GM12878 (cell line): ENCODE results near the gene DDX5. TPM values are rescaled to one million over a fixed set of nuclear protein-coding genes. Genes with fewer than 3 reads are reported as not detected.

Experiments
- ATAC-seq: fragments of 200-7000 bp; cut with Tn5 transposase; 3 replicates; pipeline ENCODE4 v1.9.1; 2020; ENCODE audit warnings: mild to moderate bottlenecking, moderate library complexity
- BruUV-seq: library from RNA; stranded (reverse); fragments of 400-500 nt; replicated peaks from 2 replicates; lab custom pipeline; 2021; lab: Mats Ljungman, UMichigan
- CTCF ChIA-PET: fragments of 300-600 bp; sonication (Branson Sonifier 250); formaldehyde crosslinking; extraction: SDS; loops from one replicate; lab custom pipeline; 2021; ENCODE audit warnings: inconsistent platforms; lab: Yijun Ruan, JAX
- POLR2A ChIA-PET: fragments of 350-600 bp; formaldehyde crosslinking; extraction: SDS; loops from one replicate; lab custom pipeline; 2021; ENCODE audit warnings: inconsistent platforms; lab: Charles Lee
- RAD21 ChIA-PET: fragments of 300-600 bp; sonication (Branson Sonifier 250); formaldehyde crosslinking; loops from one replicate; lab custom pipeline; 2023; ENCODE audit warnings: antibody characterized with exemption; ENCODE audit not compliant: unreplicated experiment; lab: Charles Lee
- SMC1A ChIA-PET: fragments of 300-600 bp; sonication (Branson Sonifier 250); formaldehyde crosslinking; loops from one replicate; lab custom pipeline; 2023; ENCODE audit not compliant: unreplicated experiment, uncharacterized antibody; lab: Charles Lee
- DNase-seq: peaks from one replicate; pipeline ENCODE4 v3.0.0-alpha.2; 2011; ENCODE audit warnings: low read depth, low spot score
- FAIRE-seq: peaks from 3 replicates; lab custom pipeline; 2011; peaks lifted over from hg19 to GRCh38; lab: Jason Lieb, UNC
- H2AFZ ChIP-seq: 2 replicates; pipeline ENCODE4 v1.6.0; 2011; ENCODE audit warnings: low read depth, low read length, control low read depth; ENCODE audit not compliant: control insufficient read depth
- H3K27ac ChIP-seq: 2 replicates; pipeline ENCODE4 v1.5.1; 2011; ENCODE audit warnings: control low read depth; ENCODE audit not compliant: control insufficient read depth, insufficient read depth
- H3K27me3 ChIP-seq, 2 experiments: replicated peaks in 1 of 2; 2 replicates each; pipeline versions ENCODE4 v1.6.0 to v1.6.1; 2011; ENCODE audit warnings: low read length in 1 of 2; ENCODE audit not compliant: control insufficient read depth in 2 of 2, insufficient read depth in 2 of 2
- H3K36me3 ChIP-seq, 2 experiments: 2 replicates each; pipeline ENCODE4 v1.5.1; 2011; ENCODE audit warnings: low read length in 1 of 2; ENCODE audit not compliant: control insufficient read depth in 2 of 2, insufficient read depth in 2 of 2
- H3K4me1 ChIP-seq: 2 replicates; pipeline ENCODE4 v1.6.1; 2011; ENCODE audit warnings: mild to moderate bottlenecking, low read length, moderate library complexity, mixed read lengths; ENCODE audit not compliant: control insufficient read depth, insufficient read depth
- H3K4me2 ChIP-seq: 2 replicates; pipeline ENCODE4 v1.6.0; 2011; ENCODE audit warnings: control low read depth; ENCODE audit not compliant: control insufficient read depth, insufficient read depth
- H3K4me3 ChIP-seq: fragments of 200-600 bp; sonication (generic); 2 replicates; pipeline ENCODE4 v1.5.1; 2016
- H3K79me2 ChIP-seq: 2 replicates; pipeline ENCODE4 v1.6.0; 2011; ENCODE audit warnings: low read length; ENCODE audit not compliant: control insufficient read depth, insufficient read depth
- H3K9ac ChIP-seq: 2 replicates; pipeline ENCODE4 v1.8.0; 2011; ENCODE audit warnings: low read length, control low read depth, mixed read lengths; ENCODE audit not compliant: control insufficient read depth, insufficient read depth
- H3K9me3 ChIP-seq: replicated peaks from 3 replicates; pipeline ENCODE4 v1.5.1; 2011; ENCODE audit warnings: mild to moderate bottlenecking, low read length; ENCODE audit not compliant: control insufficient read depth, insufficient read depth
- H4K20me1 ChIP-seq: 2 replicates; pipeline ENCODE4 v1.6.0; 2011; ENCODE audit not compliant: control insufficient read depth, insufficient read depth
- POLR2AphosphoS5 ChIP-seq: IDR thresholded peaks from 2 replicates; pipeline ENCODE4 v1.6.1; 2011; ENCODE audit warnings: mild to moderate bottlenecking, low read length, inconsistent platforms
- SMAD5 ChIP-seq: IDR thresholded peaks from 2 replicates; pipeline ENCODE4 v1.6.1; 2016; ENCODE audit warnings: antibody characterized with exemption, low read depth
- WGBS: methylation state at CpG from one replicate; pipeline ENCODE4 v1.1.6; 2016; ENCODE audit warnings: low lambda C conversion rate; ENCODE audit not compliant: insufficient replicate concordance, insufficient coverage; ENCODE audit errors: missing lambda C conversion rate; 5-methylcytosine and 5-hydroxymethylcytosine counted together
- in situ Hi-C: fragments of 300-500 bp; cut with MboI; formaldehyde crosslinking; loops from 9 replicates; pipeline ENCODE4 v1.14.3; 2018; ENCODE audit warnings: mixed read lengths
- intact Hi-C: fragments of 100-400 bp; cut with micrococcal nuclease; formaldehyde crosslinking; loops from one replicate; pipeline ENCODE4 v1.14.2; 2022; ENCODE audit not compliant: unreplicated experiment
- polyA plus RNA-seq, 11 experiments: library from polyadenylated mRNA; depleted of rRNA in 4 of 11; unstranded in 6 of 11; stranded (reverse) in 5 of 11; fragments of >200 nt; fragmentation: Nextera tagmentation in 4 of 11; fragmentation: Illumina TruSeq in 1 of 11; extraction: Ambion mirVana in 4 of 11; extraction: Trizol in 1 of 11; gene quantifications; 1 replicate in 1 of 11; 2 replicates in 10 of 11; pipeline versions ENCODE4 v1.2.1 to v1.2.3, GENCODE V29; 2011 to 2016; ENCODE audit warnings: inconsistent platforms in 2 of 11, missing spikeins in 2 of 11, low read depth in 1 of 11
- total RNA-seq, 4 experiments: library from RNA; depleted of rRNA in 3 of 4; stranded (reverse); fragments of >200 nt in 3 of 4; fragmentation: Illumina TruSeq in 1 of 4; extraction: Trizol in 1 of 4; gene quantifications; 2 replicates each; pipeline versions ENCODE4 v1.2.1 to v1.2.3, GENCODE V29; 2013 to 2021
- TF ChIP-seq, protein P1 (sequence below): fragments of 450-650 bp; IDR thresholded peaks from 2 replicates; pipeline ENCODE4 v1.6.1; 2017; ENCODE audit warnings: antibody characterized with exemption, mild to moderate bottlenecking, moderate library complexity
- TF ChIP-seq, protein P2 (sequence below): fragments of 450-650 bp; IDR thresholded peaks from 2 replicates; pipeline ENCODE4 v1.6.1; 2017; ENCODE audit warnings: mild to moderate bottlenecking, moderate library complexity
- TF ChIP-seq, protein P3 (sequence below): IDR thresholded peaks from 2 replicates; pipeline ENCODE4 v1.6.1; 2012; ENCODE audit warnings: low read length, inconsistent platforms

The DDX5 gene
- total and polyA plus RNA-seq, 10 of the 15 experiments (the other 5 are each of a cell fraction or from before 2014, with no cell fraction given): 257 to 1,423 (median 719) TPM

DNA sequence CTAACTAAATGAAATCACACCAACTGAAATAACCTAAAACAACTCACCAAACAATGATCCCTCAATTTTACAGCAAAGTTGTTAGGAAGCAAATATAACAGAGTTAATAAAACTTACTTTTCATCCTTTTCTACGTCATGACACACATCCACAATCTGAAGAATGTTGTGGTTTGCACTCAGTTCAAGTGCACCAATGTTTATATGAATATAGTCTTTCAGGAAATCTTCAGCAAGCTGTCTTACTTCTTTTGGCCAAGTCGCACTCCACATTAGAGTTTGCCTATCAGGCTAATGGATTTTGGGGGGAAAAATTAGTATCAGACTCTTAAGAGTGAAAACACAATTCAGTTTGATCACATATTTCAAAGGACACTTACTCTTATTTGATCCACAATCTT, 3.3 kb downstream of the DDX5 start:
- peaks cover 7% of the 10 kb centered on the region; the same call in 1 of the 2 replicates for H3K4me1 ChIP-seq
- intact Hi-C loops: no loop called here
- no peak overlapping the region for H2AFZ ChIP-seq
- ChIA-PET SMC1A (interaction anchor here (0.9 to 2.5 kb wide), 5 partner anchors 12 to 146 kb away, joined by 3 to 10 read pairs (median 5); no protein-coding TSS in a partner anchor), POLR2A (interaction anchor here (0.5 kb wide), 1 partner anchor 124 kb away, joined by 3 read pairs; no protein-coding TSS in a partner anchor), CTCF (interaction anchor here (1.2 to 17.7 kb wide), 4 partner anchors 9 to 147 kb away, joined by 4 to 350 read pairs (median 48); partner anchors contain the start of gene POLG2), RAD21 (interaction anchor here (1.5 kb wide), 1 partner anchor 83 kb away, joined by 4 read pairs; no protein-coding TSS in a partner anchor)
- WGBS: 69% methylated on average over 2 of the region's 2 CpGs
- no peaks in the 10 kb centered on the region for H3K27me3 ChIP-seq
- H3K27ac ChIP-seq: no peak overlapping the region
- no peak for ATAC-seq
- H3K9ac ChIP-seq: no peak overlapping the region
- H3K4me3 ChIP-seq: no peak overlapping the region
- H3K4me2 ChIP-seq: peak overlapping the region; percentile 74
- DNase-seq: no peak
- H3K79me2 ChIP-seq: peaks cover 72% of the 10 kb centered on the region
- peaks cover 10% of the 10 kb centered on the region for H4K20me1 ChIP-seq
- H3K9me3 ChIP-seq: no peaks in the 10 kb centered on the region
- H3K36me3 ChIP-seq: peaks cover 14 to 45% of the 10 kb centered on the region in 2 experiments
- no TSS peak for BruUV-seq
- in situ Hi-C loops: loop anchor here (10.0 kb wide), 2 partner anchors 142 to 658 kb away; partner anchors contain the start of gene SMARCD2
- no peak for FAIRE-seq
- TF ChIP-seq SMAD5 (0 out of 2 replicates have a peak, but pooled peaks have one; percentile 9), POLR2AphosphoS5 (peak; percentile 16; the same call in 1 of the 2 replicates)
- TF ChIP-seq, protein P1, sequence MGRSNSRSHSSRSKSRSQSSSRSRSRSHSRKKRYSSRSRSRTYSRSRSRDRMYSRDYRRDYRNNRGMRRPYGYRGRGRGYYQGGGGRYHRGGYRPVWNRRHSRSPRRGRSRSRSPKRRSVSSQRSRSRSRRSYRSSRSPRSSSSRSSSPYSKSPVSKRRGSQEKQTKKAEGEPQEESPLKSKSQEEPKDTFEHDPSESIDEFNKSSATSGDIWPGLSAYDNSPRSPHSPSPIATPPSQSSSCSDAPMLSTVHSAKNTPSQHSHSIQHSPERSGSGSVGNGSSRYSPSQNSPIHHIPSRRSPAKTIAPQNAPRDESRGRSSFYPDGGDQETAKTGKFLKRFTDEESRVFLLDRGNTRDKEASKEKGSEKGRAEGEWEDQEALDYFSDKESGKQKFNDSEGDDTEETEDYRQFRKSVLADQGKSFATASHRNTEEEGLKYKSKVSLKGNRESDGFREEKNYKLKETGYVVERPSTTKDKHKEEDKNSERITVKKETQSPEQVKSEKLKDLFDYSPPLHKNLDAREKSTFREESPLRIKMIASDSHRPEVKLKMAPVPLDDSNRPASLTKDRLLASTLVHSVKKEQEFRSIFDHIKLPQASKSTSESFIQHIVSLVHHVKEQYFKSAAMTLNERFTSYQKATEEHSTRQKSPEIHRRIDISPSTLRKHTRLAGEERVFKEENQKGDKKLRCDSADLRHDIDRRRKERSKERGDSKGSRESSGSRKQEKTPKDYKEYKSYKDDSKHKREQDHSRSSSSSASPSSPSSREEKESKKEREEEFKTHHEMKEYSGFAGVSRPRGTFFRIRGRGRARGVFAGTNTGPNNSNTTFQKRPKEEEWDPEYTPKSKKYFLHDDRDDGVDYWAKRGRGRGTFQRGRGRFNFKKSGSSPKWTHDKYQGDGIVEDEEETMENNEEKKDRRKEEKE: 0 out of 2 replicates have a peak, but pooled peaks have one; percentile 44
- TF ChIP-seq, protein P2, sequence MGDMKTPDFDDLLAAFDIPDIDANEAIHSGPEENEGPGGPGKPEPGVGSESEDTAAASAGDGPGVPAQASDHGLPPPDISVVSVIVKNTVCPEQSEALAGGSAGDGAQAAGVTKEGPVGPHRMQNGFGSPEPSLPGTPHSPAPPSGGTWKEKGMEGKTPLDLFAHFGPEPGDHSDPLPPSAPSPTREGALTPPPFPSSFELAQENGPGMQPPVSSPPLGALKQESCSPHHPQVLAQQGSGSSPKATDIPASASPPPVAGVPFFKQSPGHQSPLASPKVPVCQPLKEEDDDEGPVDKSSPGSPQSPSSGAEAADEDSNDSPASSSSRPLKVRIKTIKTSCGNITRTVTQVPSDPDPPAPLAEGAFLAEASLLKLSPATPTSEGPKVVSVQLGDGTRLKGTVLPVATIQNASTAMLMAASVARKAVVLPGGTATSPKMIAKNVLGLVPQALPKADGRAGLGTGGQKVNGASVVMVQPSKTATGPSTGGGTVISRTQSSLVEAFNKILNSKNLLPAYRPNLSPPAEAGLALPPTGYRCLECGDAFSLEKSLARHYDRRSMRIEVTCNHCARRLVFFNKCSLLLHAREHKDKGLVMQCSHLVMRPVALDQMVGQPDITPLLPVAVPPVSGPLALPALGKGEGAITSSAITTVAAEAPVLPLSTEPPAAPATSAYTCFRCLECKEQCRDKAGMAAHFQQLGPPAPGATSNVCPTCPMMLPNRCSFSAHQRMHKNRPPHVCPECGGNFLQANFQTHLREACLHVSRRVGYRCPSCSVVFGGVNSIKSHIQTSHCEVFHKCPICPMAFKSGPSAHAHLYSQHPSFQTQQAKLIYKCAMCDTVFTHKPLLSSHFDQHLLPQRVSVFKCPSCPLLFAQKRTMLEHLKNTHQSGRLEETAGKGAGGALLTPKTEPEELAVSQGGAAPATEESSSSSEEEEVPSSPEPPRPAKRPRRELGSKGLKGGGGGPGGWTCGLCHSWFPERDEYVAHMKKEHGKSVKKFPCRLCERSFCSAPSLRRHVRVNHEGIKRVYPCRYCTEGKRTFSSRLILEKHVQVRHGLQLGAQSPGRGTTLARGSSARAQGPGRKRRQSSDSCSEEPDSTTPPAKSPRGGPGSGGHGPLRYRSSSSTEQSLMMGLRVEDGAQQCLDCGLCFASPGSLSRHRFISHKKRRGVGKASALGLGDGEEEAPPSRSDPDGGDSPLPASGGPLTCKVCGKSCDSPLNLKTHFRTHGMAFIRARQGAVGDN: no peak
- TF ChIP-seq, protein P3, sequence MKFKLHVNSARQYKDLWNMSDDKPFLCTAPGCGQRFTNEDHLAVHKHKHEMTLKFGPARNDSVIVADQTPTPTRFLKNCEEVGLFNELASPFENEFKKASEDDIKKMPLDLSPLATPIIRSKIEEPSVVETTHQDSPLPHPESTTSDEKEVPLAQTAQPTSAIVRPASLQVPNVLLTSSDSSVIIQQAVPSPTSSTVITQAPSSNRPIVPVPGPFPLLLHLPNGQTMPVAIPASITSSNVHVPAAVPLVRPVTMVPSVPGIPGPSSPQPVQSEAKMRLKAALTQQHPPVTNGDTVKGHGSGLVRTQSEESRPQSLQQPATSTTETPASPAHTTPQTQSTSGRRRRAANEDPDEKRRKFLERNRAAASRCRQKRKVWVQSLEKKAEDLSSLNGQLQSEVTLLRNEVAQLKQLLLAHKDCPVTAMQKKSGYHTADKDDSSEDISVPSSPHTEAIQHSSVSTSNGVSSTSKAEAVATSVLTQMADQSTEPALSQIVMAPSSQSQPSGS: 0 out of 2 replicates have a peak, but pooled peaks have one; percentile 21
